GM18517 (cell line): ENCODE results near the gene SNX25.
"Not testable (repeated sequence)": the region's sequence is repeated elsewhere in the genome, so short reads cannot be mapped to it uniquely, and the experiment has no call there.

Experiments used
- ATAC-seq: cut with Tn5 transposase; IDR thresholded peaks from one replicate; pipeline ENCODE4 v1.9.1; 2021; ENCODE audit warnings: mild to moderate bottlenecking, moderate library complexity; ENCODE audit not compliant: unreplicated experiment

SNX25 gene

DNA sequence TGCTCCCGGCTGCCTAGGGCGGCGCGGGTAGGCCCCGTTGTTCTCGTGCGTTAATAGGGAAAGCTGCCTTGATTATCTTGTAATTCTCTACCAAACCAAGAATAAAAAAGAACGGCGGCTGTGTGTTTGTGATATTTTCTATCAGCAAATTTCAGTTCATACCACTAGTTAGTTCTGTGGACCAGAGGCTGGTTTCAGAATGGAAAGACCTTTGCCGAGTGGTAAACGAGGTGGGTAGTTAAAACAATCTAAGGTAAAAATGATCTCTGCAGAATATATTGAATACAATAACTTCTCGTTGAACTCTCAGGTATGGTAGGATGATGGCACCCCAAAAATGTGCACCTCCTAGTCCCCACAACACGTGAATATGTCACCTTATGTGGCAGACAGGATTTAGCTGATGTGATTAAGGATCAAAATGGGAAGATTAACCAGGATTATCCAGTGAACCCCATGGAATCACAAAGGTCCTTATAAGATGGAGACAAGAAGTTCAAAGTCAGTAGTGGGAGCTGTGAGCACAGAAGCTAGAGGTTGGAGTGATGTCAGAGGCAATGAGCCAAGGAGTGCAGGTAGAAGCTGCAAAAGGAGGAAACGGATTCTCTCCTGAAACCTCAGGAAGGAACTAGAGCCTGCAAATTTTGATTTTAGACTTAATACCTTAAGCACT, 5.0 kb upstream of the SNX25 start:
- ATAC-seq, result peak; percentile 4

DNA sequence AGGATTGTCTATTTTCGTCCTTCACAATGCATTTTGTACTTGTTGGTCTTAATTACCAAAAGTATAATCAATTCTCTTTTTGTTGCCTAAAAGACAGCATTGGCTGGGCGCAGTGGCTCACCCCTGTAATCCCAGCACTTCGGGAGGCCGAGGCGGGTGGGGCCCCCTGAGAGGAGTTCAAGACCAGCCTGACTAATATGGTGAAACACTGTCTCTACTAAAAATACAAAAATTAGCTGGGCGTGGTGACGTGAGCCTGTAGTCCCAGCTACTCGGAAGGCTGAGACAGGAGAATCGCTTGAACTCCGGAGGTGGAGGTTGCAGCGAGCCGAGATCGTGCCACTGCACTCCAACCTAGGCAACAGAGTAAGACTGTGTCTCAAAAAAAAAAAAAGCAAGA, 4.3 kb upstream of the SNX25 start:
- not testable (repeated sequence) for ATAC-seq

DNA sequence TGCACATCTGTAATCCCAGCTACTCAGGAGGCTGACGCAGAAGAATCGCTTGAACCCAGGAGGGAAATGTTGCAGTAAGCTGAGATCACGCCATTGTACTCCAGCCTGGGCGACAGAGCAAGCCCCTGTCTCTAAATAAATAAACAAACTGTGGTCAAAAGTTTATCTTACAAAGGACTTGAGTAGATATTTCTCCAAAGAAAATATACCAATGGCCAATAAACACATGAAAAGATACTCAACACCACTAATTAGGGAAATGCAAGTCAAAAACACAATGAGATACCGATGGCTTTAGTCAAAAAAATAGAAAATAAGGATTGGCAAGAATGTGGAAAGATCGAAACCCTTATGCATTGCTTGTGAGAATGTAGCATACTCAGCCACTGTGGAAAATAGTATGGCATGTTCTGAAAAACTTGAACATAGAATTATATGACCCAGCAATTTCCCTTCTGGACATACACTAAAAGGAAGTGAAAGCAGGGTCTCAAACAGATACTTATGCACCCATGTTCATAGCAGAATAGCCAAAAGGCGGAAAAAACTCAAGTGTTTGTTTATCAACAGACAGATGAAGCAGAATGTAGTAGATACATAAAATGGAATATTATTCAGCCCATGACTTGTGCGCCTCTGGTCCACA, 3.6 kb upstream of the SNX25 start:
- ATAC-seq, result no peak

DNA sequence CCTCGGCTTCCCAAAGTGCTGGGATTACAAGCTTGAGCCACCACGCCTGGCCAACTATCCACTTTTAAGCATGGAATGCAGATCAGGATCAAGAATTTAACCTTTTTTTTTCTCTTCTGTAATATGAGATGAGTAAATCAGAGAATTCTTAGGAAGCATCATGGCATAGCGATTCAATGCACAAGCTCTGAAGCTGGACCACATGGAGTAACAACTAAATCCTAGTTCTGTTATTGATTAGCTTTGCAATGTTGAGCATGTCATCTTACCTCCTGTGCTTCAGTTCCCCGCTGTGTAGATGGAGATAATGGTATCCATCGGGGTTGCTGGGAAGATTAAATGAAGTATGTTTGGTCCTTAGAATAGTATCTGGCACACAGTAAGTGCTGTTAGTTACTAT, 1.9 kb upstream of the SNX25 start:
- ATAC-seq, result no peak

DNA sequence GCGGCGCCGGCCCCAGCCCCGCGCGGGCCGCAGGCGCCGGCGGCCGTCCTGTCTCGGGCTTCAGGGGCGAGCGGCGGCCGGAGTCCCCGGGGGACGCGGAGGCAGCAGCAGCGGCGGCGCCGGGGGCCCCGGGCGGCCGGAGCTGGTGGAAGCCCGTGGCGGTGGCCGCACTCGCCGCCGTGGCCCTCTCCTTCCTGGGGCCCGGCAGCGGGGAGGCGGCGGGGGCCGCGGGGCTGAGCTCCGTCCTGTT, 379 bp downstream of the SNX25 start:
- ATAC-seq, result peak; percentile 11

DNA sequence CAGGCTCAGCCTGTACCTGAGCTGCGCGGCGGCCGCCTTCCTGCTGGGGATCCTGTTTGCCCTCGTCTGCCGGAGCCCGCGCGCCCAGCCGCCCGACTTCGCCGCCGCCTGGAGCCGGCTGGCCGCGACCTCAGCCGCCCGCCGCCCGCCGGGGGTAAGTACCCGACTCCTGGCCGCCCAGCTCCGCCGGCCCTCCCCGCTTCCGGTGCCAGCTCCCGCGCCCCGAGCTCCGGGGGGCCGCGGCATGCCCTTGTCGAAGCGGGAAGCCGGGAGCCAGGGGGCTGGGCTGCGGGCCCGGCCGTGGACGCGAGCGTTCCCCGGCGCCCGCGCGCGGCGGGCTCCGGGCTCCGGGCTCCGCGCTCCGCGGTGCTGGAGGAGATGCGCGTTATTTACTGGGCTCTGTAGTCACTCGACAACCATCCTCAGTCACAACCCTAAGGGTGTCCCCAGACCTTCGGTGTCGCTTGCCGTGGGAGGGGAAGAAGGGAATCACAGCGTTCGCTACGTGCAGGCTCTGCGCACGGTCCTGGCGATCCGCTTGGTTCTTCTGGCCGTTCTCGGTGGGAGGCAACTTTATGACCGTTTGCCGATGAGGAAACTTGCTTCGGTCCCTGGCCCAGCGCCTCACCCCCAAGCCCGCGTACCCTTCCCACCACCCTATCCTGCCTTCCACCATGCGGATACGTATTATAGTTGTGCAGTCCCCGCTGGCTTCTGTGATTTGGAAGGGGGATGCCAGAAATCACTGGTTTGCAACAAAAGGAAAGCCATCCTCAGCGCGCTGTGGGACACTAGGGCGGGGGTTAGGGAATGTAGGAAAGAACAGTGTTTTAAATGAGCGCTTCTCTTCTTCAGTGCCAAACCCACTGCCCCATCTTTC, 944 bp downstream of the SNX25 start:
- peak; percentile 16 for ATAC-seq

DNA sequence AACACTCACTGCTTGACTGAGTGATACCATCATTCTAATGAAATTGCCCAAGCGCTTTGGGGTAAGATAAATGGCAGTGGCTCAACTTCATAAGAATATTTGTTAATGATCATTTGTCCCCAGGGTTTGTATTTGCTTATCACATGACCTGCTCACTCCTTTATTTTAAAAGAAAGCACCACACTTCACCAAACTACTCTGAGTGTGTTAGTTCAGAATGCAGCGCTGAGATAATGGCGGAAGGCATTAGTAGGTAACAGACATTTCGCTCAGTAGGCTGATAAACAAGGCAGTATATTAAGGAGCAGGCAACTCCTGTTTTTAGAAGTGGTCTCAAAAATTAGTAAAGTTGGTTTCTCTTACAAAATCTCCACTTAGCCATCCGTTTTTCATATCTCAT, 1.6 kb downstream of the SNX25 start:
- no peak for ATAC-seq

DNA sequence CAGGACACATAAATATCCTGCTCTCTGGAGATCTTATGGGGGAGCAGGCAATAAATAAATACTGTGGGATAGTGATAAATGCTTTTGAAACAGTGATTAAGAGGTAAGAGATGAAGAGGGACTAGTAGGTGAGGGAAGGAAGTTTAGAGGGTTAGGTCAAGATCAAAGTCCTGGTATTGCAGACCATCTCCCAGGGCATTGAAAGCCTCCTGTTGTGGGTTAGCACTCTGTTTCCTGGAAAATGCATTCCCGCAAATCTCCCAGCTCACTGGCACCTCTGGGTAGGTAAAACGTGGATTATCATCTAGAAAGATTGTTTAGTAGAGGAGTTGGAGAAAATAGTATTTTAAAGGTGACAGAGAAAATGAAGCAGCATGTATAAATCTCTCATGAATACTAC, 2.2 kb downstream of the SNX25 start:
- no peak for ATAC-seq

DNA sequence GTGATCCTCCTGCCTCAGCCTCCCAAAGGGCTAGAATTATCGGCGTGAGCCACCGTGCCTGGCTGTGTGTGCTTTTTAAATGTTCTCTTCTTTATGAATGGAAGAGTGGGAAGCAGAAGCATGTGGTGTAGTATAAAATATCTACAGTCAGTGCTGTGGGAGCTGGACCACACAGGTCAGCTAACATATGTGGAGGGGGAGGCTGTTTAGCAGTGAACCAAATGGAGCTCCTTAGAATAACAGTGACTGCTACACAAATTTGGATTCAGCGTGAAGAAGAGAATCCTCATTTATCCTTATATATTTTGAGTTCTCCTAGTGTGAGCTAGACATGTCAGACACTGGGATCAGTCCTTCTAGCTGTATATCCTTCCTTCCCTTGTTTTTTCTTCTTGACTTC, 3.2 kb downstream of the SNX25 start:
- ATAC-seq, result no peak

DNA sequence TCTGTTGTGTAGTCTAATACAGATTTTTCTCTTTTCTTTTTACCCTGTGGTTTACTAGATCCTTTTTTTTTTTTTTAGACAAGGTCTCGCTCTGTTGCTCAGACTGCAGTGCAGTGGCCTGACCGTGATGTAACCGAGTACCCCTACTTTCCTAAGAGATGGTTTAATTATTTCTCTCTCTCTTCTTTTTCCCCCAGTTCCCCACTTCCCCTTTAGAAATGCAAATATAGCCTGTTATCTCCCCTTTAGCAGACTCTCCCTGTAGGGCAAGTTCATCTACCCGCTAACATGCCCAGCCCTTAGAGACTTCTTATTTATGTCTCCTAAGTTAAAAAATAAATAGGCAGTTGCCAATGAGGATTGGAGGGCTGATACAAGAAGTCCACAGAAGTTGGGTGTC, 4.5 kb downstream of the SNX25 start:
- ATAC-seq, result peak; percentile 55

DNA sequence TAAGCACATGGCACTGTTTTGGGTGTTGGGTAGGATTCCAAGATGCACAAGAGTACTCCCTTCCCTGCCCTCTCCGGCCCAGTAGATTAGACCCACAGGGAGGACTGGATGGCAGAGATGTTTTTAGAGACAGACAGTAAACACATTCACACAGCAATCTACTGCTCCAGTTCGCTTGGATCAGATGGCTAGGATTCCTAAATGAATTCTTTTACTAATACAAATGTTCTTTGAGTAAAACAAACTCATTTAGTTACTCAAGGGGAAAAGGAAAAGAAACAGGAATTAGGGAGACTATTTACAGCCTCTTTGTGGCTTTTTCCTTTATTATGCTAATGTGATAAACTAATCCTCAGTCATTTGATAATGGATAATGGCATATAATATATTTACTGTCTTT, 5.9 kb downstream of the SNX25 start:
- no peak for ATAC-seq

DNA sequence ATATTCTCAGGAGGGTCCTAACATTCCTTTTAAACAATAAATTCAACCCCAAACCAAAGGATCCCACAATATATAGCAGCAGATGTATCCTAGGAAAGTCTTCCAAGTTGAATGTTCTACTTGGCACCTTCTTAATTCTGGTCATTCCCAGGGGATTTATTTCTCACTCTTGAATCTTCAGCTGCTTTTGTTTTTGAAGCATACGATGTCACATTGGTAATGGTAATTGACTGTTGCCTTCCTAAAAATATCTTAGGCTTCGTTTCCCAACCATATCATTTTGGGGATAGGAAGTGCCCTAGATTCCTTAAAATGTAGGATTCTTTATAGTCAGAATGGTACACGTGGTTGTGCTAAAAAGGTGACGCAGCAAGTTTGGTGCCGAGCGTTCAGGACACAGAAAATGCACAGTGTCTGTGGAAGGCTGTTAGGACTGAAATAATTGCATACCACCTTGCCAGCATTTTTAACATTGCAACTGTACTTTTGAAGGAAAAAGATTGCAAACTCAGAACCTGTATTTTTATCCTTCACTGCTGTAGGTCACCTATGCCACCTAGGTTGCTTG, 8.1 kb downstream of the SNX25 start:
- ATAC-seq, result no peak

DNA sequence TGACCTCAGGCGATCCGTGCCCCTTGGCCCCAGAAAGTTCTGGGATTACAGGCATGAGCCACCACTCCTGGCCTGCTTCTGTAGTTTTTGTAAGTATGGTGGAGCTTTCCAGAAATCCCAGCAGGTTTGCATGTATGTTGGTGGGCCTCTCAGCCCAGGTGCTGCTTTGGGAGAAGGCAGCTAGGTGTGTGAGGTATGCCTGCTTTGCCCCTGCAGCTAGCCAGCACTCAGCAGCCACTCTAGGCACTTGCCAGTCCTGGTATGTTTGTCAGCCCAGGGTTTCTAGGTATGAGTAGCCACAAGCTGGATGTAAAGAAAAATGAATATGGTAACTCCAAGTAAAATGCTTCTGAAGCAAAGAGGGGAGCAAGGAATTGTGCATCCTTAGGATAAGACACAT, 8.9 kb downstream of the SNX25 start:
- ATAC-seq, result no peak

DNA sequence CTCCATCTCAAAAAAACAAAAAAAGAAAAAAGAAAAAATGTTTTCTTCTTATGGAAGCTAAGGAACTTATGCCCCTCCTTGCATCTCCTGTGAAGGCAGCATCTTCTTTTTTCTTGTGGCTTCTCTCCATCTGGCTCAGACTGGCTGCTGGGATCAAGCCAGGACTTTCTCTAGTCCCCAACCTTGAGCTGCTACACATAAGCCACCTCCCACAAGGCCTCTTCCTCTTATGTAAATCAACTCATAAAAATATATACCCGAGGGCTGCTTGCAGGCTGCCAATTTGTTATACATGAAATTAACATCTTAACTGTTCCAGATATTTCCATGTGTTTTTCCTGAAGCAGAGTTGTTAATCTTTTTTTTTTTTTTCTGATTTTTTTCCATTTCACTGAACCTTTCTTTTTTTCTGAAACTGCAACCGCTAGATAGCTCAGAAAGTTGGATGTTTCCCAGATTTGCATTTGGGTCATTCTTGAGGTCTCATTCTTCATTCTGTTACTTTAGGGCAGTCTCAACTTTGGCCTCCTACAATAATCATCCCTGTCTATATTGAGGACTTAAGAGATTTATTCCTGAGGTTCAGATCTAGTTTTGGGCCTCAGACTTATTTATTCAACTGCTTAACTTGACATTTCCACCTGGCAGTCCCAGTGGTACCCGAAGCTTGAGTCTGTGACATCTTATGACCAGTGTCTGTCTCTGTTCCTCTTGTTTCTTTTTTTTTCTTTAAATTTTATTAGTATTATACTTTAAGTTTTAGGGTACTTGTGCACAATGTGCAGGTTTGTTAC, 10.3 kb downstream of the SNX25 start:
- ATAC-seq, result peak; percentile 75

DNA sequence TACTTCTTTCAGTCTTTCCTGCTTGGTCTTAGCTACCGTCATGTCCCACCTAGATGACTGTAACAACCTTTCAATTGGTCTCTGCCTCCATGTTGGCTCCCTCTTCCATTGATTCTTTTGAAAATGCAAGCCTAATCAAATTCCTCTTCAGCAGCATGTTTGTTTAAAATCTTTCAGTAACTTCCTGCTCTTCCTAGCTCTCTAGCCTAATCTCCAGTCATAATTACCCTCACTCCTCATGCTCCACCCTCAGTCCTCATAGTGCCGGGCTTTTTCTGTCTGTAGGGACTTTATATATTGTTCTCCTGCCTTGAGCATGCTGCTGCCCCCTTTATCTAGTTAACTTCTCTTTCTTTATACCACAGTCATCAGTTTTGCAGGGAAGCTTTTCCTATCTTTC, 12.1 kb downstream of the SNX25 start:
- ATAC-seq, result no peak

DNA sequence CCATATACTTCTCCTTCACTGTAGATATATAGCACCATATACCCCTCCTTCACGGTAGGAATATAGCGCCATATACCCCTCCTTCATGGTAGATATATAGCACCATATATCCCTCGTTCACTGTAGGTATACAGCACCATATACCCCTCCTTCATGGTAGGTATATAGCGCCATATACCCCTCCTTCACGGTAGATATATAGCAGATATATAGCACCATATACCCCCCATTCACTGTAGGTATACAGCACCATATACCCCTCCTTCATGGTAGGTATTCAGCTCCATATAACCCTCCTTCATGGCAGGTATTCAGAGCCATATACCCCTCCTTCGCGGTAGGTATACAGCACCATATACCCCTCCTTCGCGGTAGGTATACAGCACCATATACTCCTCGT, 12.5 kb downstream of the SNX25 start:
- no peak for ATAC-seq

DNA sequence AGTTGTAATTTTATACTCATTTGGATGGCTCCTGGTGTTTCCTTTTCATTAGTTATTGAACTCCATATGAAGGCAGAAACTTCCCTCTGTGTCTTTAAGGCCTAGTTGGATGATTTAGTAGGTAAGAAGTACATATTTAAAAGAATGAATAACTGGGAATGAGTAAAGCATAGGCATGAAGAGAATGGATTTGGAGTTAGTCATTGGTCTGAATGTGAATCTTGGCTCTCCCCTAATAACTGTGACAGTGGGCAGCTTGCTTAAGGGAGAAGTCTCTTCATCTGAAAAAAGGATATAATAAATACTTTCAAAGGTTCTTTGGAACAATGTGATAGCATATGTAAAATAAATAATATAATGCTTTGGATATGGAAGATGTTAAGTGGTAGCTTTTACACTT, 13.2 kb downstream of the SNX25 start:
- no peak for ATAC-seq

DNA sequence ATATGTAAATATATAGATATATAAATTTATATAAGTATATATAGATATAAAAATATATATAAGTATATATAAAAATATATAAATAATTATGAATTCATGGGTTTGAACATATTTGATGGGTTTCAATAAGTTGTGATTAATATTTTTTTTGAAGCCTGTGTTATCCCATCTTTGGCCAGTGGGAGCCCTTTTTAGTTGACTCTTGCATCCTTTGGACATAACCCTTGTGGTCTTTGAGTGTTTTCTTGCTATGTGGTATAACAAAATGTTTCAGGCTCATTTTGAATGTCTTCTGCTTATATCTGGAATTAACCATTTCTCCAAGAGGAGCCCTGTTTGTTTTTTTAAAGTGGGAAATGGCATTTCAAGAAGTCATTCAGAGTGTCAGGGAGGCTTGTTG, 15.2 kb downstream of the SNX25 start:
- no peak for ATAC-seq

DNA sequence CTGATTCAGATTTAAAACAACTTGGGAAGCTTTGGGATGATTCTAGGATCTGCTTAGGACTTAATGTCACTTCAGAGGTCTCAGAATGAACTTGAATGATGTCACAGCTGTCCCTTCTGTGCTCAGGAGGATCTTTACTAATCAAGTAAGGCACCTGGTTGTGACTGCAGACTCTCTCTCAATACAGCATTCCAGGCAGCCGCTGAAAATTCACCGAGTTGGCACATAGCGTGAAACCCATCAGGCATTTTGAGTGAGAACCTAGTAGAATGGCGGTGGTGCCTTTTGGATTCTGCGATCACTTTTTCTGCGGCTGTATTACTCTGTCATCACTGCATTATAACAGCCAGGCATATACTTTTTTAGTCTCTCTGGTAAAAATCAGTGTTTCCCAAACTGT, 16.5 kb downstream of the SNX25 start:
- ATAC-seq, result no peak

DNA sequence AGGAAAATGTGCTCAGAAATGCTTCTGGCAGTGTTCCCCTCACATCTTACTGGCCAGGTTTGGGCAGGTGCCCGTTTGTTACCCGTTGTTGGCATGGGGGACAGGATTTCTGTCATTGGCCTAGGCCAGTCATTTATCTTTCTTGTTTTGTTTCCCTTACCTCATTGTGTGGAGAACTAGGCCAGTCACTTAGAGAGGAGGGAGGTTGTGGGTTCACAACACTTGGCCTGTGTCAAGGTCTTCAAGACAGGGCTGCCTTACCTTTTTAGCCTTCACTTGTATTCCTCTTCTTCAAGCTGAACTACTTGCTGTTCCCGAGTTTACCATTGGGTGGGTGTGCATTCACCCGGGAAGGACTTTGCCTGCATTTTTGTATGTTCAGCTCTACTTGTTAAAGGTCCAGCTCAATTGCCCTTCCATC, 17.7 kb downstream of the SNX25 start:
- no peak for ATAC-seq

DNA sequence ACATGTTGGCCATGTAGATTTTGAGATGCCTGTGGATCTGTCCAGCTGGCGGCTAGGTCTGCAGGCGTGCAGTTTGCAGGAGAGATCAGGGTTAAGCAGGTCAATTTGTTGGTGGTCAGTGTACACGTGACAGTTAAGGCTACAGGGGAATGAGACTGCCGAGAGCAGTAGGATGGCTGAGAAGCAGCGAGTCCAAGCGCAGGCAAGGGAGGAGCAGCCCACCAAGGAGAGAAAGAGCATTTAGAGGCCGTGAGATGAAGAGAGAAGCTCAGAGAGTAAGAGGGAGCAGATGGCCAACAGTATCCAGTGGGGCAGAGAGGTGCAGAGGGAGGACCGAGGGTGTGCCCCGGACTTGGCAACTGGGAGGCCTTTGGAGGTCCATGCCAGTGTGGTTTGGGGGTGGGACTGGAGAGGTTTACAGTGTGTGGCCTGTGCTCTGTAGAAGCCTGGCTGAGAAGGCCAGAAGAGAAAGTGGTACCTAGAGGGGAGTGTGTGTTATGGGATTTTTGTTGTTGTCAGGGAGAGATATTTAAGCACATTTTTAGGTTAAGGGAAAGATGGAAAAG, 18.4 kb downstream of the SNX25 start:
- ATAC-seq, result no peak
